ENCODE results near the gene DFFB. TPM values are rescaled to one million over a fixed set of nuclear protein-coding genes. Genes with fewer than 3 reads are reported as not detected.

The DFFB gene
- total and polyA plus RNA-seq, 8 donors: 3.3 to 8.6 (median 5.2) TPM

- Histone ChIP-seq H3K27ac (no peak overlapping the region), H3K4me1 (no peaks in the 10 kb centered on the region), H3K36me3 (peaks cover 0 to 46% (median 0%) of the 10 kb centered on the region in 3 donors), H3K9me3 (no peaks in the 10 kb centered on the region), H3K27me3 (no peaks in the 10 kb centered on the region), H3K4me3 (no peak overlapping the region)
- DNase-seq: peak in 1 of 6 donors; percentile 42
- intact Hi-C loops (cut with DNase I): no loop called here
- WGBS, 2 donors: 89 to 91% methylated on average over 28 of the region's 28 CpGs
- ATAC-seq: no peak
- no peak for FAIRE-seq
- no peak for TF ChIP-seq CTCF (IDR thresholded peaks at IDR 0.05)
These were observed 39.3 kb upstream of the DFFB start for GRCh38 chr1:3817821-3818597.

- Histone ChIP-seq H3K27me3 (no peaks in the 10 kb centered on the region), H3K4me3 (no peak overlapping the region), H3K27ac (no peak overlapping the region), H3K36me3 (peaks cover 0 to 44% (median 0%) of the 10 kb centered on the region in 3 donors), H3K9me3 (no peaks in the 10 kb centered on the region), H3K4me1 (no peaks in the 10 kb centered on the region)
- DNase-seq: peak in 1 of 6 donors; percentile 16
- no peak for ATAC-seq
- WGBS, 2 donors: 77 to 78% methylated on average over 10 of the region's 10 CpGs
- no peak for TF ChIP-seq CTCF (IDR thresholded peaks at IDR 0.05)
- FAIRE-seq: no peak
- intact Hi-C loops (cut with DNase I): no loop called here
These were observed 37.5 kb upstream of the DFFB start for GRCh38 chr1:3819771-3820200.

- ATAC-seq: no peak
- no peak overlapping the region for H3K4me3 ChIP-seq
- H3K9me3 ChIP-seq: no peaks in the 10 kb centered on the region
- WGBS, 2 donors: 92 to 94% methylated on average over 8 of the region's 8 CpGs
- no peak for TF ChIP-seq CTCF (IDR thresholded peaks at IDR 0.05)
- peaks cover 0 to 41% (median 0%) of the 10 kb centered on the region in 3 donors for H3K36me3 ChIP-seq
- peak in 1 of 6 donors; percentile 10 for DNase-seq
- no peaks in the 10 kb centered on the region for H3K4me1 ChIP-seq
- FAIRE-seq: no peak
- H3K27ac ChIP-seq: no peak overlapping the region
- intact Hi-C loops (cut with DNase I): no loop called here
- H3K27me3 ChIP-seq: no peaks in the 10 kb centered on the region
These were observed 37.0 kb upstream of the DFFB start for GRCh38 chr1:3820316-3820715.

GRCh38 chr1:3821004-3821403, 36.3 kb upstream of the DFFB start:
- Histone ChIP-seq H3K27ac (no peak overlapping the region), H3K36me3 (peaks cover 0 to 42% (median 4%) of the 10 kb centered on the region in 3 donors), H3K4me3 (no peak overlapping the region), H3K9me3 (no peaks in the 10 kb centered on the region), H3K27me3 (no peaks in the 10 kb centered on the region), H3K4me1 (no peaks in the 10 kb centered on the region)
- ATAC-seq (peak in 1 of 4 donors; percentile 38), DNase-seq (peak in 1 of 6 donors; percentile 24), FAIRE-seq (no peak)
- intact Hi-C loops (cut with DNase I): no loop called here
- 84 to 88% methylated on average over 6 of the region's 6 CpGs for WGBS, 2 donors
- no peak for TF ChIP-seq CTCF (IDR thresholded peaks at IDR 0.05)

- intact Hi-C loops (cut with DNase I): no loop called here
- no peak overlapping the region for H3K27ac ChIP-seq
- H3K9me3 ChIP-seq: no peaks in the 10 kb centered on the region
- no peaks in the 10 kb centered on the region for H3K27me3 ChIP-seq
- no peak overlapping the region for H3K4me3 ChIP-seq
- no peak for TF ChIP-seq CTCF (IDR thresholded peaks at IDR 0.05)
- peaks cover 0 to 42% (median 8%) of the 10 kb centered on the region in 3 donors for H3K36me3 ChIP-seq
- DNase-seq (peak in 1 of 6 donors; percentile 29), ATAC-seq (no peak), FAIRE-seq (no peak)
- H3K4me1 ChIP-seq: no peaks in the 10 kb centered on the region
- WGBS, 2 donors: 86 to 88% methylated on average over 13 of the region's 13 CpGs
These were observed 35.8 kb upstream of the DFFB start for GRCh38 chr1:3821447-3821846.

All from pancreas (tissue), 10 donors.